Measurements from ENCODE around the gene SIM1.

The SIM1 gene

DNA sequence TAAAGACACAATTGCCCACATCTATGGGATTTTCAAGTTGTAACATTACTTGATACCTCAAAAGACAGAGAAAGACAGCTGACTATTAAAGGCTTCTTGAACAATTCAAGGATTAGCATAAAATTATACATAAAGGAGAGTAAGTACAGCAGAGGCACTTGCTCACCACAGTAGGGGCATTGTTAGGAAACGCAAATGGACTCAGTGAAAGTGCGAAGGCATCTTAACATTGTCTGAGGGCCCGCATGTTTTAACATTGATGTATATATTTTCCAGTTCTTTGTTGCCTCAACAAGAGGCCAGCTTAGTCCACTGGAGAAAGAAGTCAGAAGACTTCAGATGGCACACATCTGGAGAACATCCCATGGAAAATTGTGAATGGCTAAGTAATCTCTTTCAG, 115.4 kb downstream of the SIM1 start:
- no peak for DNase-seq

GRCh38 chr6:100347901-100348550, 116.7 kb downstream of the SIM1 start:
- no peak for DNase-seq

GRCh38 chr6:100346828-100347227, 117.9 kb downstream of the SIM1 start:
- no peak for DNase-seq

- DNase-seq, result no peak
Observed at GRCh38 chr6:100346203-100346602, 118.5 kb downstream of the SIM1 start.

DNA sequence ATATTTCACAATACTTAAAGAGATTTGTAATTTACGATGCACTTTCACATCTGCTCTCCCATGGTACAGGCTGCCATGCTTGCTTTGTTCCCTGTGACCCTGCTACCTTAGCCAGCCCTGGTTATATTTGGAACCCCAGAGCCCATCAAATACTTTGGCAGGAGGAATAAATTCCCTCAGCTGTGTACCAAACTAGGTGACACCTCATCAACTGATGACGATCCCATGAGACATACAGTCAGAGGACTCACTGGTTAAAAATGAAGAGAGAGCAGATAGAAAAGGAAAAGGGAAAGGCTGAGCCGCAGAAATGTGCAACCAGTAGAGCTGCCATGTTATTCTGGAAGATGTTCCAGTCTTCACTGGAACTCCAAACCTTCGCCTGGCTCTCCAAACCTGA, 120.0 kb downstream of the SIM1 start:
- no peak for DNase-seq

DNA sequence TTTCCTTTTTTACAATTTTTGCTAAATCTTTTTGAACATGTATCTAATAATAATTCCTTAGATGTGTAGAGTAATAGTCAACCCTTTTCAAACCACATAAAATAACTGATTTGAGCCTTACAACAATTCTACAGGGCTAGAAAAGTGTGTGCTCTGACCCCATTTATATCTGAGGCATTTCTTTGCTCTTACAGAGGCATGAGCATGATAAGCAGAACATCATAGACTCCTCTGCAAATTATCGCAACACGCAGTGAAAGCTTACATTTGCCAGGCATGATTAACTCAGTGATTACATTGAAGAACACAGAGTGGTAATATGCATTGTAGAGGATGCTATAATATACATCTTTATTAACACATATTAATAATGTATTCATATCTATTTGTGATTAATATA, 120.4 kb downstream of the SIM1 start:
- DNase-seq, result no peak

- no peak for DNase-seq
Observed at GRCh38 chr6:100343316-100344077, 121.2 kb downstream of the SIM1 start.

DNA sequence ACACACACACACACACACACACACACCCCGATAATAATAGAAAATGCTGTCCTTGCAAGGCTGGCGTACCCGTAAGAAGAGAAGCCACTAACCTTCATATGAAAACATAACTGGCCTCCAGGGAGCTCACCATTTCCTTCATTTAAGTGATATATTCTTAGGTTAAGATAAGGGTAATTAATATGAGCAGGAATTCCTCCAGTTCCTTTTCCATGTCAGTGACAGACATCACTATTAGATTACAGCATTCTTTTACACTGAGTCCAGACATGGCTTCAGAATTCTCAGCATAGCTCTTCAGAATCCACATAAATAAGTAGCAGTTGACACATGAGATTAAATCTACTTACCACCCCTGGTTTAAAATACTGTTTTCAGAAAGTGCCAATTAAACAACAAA, 121.9 kb downstream of the SIM1 start:
- no peak for DNase-seq

DNA sequence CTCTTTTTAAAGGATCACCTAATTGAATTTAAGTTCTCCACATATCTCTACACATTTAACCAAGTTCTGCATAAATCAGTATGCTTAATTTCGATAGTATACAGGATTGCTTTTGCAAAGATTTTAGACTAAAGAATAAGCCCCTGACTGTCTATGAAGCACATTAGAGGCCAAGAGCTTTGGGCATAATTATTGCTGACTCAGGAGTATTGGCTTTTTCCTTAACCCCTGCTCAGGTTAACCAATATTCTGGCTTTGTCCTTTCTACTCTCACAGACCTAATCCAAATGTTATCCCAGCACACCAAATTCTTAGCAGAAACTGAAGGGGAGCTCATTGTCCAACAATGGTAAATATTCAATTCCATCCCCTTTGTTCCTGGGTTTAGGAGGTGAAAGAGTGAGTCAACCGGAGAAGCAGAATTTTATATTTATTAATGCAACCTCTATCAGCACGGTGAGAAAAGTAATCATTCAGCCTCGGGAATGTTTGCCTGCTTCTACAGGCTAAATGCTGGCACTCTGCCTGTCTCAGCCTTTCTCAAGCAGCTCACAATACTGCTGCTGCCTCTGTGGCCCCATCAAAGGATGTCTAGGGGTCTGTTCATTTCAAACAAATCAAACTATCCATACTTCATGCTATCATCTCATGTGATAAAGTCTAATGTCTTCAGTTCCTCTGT, 125.0 kb downstream of the SIM1 start:
- no peak for DNase-seq

DNA sequence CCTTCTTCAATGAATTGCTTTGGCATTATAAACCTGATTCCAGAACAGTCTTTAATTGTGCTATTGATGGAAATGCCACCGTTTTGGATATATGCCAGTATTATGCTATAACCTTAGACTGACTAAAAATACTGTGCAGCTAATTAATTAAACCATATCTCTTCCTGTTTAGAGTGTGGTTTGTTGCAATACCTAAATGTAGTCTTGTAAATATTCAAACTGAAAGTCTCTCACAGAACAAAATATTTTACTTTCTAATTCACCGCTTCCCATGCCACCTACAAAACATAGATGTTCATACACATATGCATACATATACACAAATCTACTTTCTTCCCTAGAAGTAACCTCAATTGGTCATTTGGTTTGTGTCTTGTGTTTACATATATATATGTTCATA, 126.6 kb downstream of the SIM1 start:
- no peak for DNase-seq

GRCh38 chr6:100336876-100337275, 127.8 kb downstream of the SIM1 start:
- DNase-seq, result no peak

DNA sequence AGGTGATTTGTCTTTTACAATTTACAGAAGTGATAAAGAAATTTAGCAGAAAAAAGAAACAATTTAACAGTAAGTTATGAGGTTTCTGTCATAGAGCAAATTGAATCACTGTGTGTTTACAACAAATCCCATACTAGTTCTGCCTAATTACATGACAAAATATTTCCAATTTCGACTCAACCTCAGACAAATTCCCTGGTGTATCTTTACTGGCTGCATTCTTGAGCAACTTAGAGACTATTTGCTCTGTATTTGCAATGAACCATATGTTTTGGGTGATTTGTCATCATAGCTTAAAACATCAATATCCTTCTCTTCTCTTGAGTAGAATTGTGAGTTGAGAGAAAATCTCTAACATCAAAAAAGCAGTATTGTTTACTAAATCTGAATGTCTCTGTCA, 128.7 kb downstream of the SIM1 start:
- DNase-seq, result no peak
